K562 (cell line): ENCODE measurements around the gene RNF150. TPM values are rescaled to one million over a fixed set of nuclear protein-coding genes. Genes with fewer than 3 reads are reported as not detected.

Experiments used
- ATAC-seq: fragments of 200-7000 bp; cut with Tn5 transposase; 3 replicates; pipeline ENCODE4 v1.9.1; 2020; ENCODE audit warnings: moderate library complexity
- BruUV-seq: library from RNA; stranded (reverse); fragments of 400-500 nt; replicated peaks from 2 replicates; lab custom pipeline; 2021; lab: Mats Ljungman, UMichigan
- CTCF ChIA-PET: fragments of 300-600 bp; formaldehyde crosslinking; extraction: SDS; loops from one replicate; lab custom pipeline; 2021; ENCODE audit warnings: low intra/inter-chr PET ratio; lab: Yijun Ruan, JAX
- POLR2A ChIA-PET: fragments of 300-600, 350-650 bp; sonication (Branson Sonifier 250); formaldehyde crosslinking; extraction: SDS; loops from one replicate; lab custom pipeline; 2021; ENCODE audit warnings: antibody characterized with exemption, inconsistent platforms; lab: Yijun Ruan, JAX
- DNase-seq, 4 experiments: peaks; one replicate each; pipeline versions ENCODE4 v3.0.0 to v3.0.0-alpha.2; 2011 to 2018; ENCODE audit warnings: low spot score in 3 of 4, mixed read lengths in 3 of 4; ENCODE audit errors: extremely low read depth in 1 of 4
- FAIRE-seq: peaks from 2 replicates; lab custom pipeline; 2011; peaks lifted over from hg19 to GRCh38; lab: Jason Lieb, UNC
- H2AFZ ChIP-seq: 2 replicates; pipeline ENCODE4 v1.6.0; 2011; ENCODE audit warnings: low read depth, low read length, control low read depth, inconsistent platforms
- H3K27ac ChIP-seq: fragments of 200-600 bp; 3 replicates; pipeline ENCODE4 v1.8.0; 2011; ENCODE audit warnings: low read depth, mild to moderate bottlenecking, control low read depth, inconsistent platforms, low read length, moderate library complexity, mixed read lengths; ENCODE audit errors: extremely low read depth
- H3K27me3 ChIP-seq, 2 experiments: fragments of 300-600 bp in 1 of 2; 2 replicates in 1 of 2; 3 replicates in 1 of 2; pipeline versions ENCODE4 v1.6.0 to v1.8.0; 2011; ENCODE audit warnings: inconsistent platforms in 2 of 2, low read length in 2 of 2, mild to moderate bottlenecking in 1 of 2, mixed read lengths in 1 of 2, moderate library complexity in 1 of 2; ENCODE audit not compliant: control insufficient read depth in 2 of 2, insufficient read depth in 2 of 2
- H3K36me3 ChIP-seq: fragments of 300-600 bp; 3 replicates; pipeline ENCODE4 v1.8.0; 2011; ENCODE audit warnings: mild to moderate bottlenecking, low read length, inconsistent platforms; ENCODE audit not compliant: control insufficient read depth, insufficient read depth
- H3K4me1 ChIP-seq, 2 experiments: fragments of 200-600 bp in 1 of 2; replicated peaks in 1 of 2; 2 replicates in 1 of 2; 3 replicates in 1 of 2; pipeline versions ENCODE4 v1.5.1 to v1.8.0; 2011; ENCODE audit warnings: inconsistent platforms in 2 of 2, low read length in 2 of 2, mild to moderate bottlenecking in 1 of 2, mixed read lengths in 1 of 2, moderate library complexity in 1 of 2; ENCODE audit not compliant: control insufficient read depth in 2 of 2, insufficient read depth in 2 of 2
- H3K4me2 ChIP-seq: 2 replicates; pipeline ENCODE4 v1.6.1; 2011; ENCODE audit warnings: low read length, control low read depth, inconsistent platforms, mixed read lengths; ENCODE audit not compliant: insufficient read depth
- H3K4me3 ChIP-seq: fragments of 200-600 bp; sonication (generic), shearing (Covaris generic); 2 replicates; pipeline ENCODE4 v1.5.1; 2016; ENCODE audit warnings: control low read depth, inconsistent platforms
- H3K79me2 ChIP-seq: fragments of 200-600 bp; 3 replicates; pipeline ENCODE4 v1.8.0; 2011; ENCODE audit warnings: low read length, inconsistent platforms; ENCODE audit not compliant: control insufficient read depth, insufficient read depth
- H3K9ac ChIP-seq, 2 experiments: 2 replicates each; pipeline versions ENCODE4 v1.6.0 to v1.6.1; 2011; ENCODE audit warnings: low read depth in 2 of 2, low read length in 2 of 2, control low read depth in 1 of 2, inconsistent platforms in 1 of 2, mild to moderate bottlenecking in 1 of 2, mixed read lengths in 1 of 2; ENCODE audit not compliant: insufficient read depth in 1 of 2
- H3K9me1 ChIP-seq: one replicate; pipeline ENCODE4 v1.6.0; 2011; ENCODE audit warnings: inconsistent platforms, mild to moderate bottlenecking, low read length, moderate library complexity; ENCODE audit not compliant: control insufficient read depth, insufficient read depth
- H3K9me3 ChIP-seq: replicated peaks from 2 replicates; pipeline ENCODE4 v1.5.1; 2011; ENCODE audit warnings: low read depth, low read length, inconsistent platforms; ENCODE audit not compliant: control insufficient read depth, insufficient read depth
- H4K20me1 ChIP-seq: replicated peaks from 2 replicates; pipeline ENCODE4 v1.6.1; 2011; ENCODE audit warnings: low read length, inconsistent platforms, mixed read lengths; ENCODE audit not compliant: control insufficient read depth, insufficient read depth
- CAMTA2 ChIP-seq: fragments of 250-450 bp; sonication (Bioruptor Pico); conservative IDR thresholded peaks from 2 replicates; pipeline ENCODE4 v1.5.1; 2022
- FOXA1 ChIP-seq: fragments of 450-650 bp; IDR thresholded peaks from 2 replicates; pipeline ENCODE4 v1.6.1; 2016; ENCODE audit warnings: mild to moderate bottlenecking, borderline replicate concordance
- LCOR ChIP-seq: sonication (generic); formaldehyde crosslinking; IDR thresholded peaks from 2 replicates; pipeline ENCODE4 v1.8.0; 2022; ENCODE audit warnings: mild to moderate bottlenecking, missing genetic modification reagents
- MCM7 ChIP-seq, 2 experiments: fragments of 450-650 bp; IDR thresholded peaks; 2 replicates each; pipeline ENCODE4 v1.6.1; 2016 to 2018
- RNF2 ChIP-seq: sonication (generic); IDR thresholded peaks from 2 replicates; pipeline ENCODE4 v1.6.1; 2016
- SRSF7 ChIP-seq: fragments of 200-400 bp; formaldehyde crosslinking; optimal IDR thresholded peaks from 2 replicates; pipeline ENCODE3; 2017; ENCODE audit warnings: mild to moderate bottlenecking, low read depth, low read length
- ZNF431 ChIP-seq: sonication (generic); formaldehyde crosslinking; IDR thresholded peaks from 2 replicates; pipeline ENCODE4 v1.8.0; 2022; ENCODE audit warnings: mild to moderate bottlenecking, missing genetic modification reagents
- ZNF436 ChIP-seq: fragments of 250-450, 450-650 bp; sonication (Bioruptor Pico); formaldehyde crosslinking; IDR thresholded peaks from 2 replicates; pipeline ENCODE4 v1.7.0; 2020; ENCODE audit warnings: mild to moderate bottlenecking
- ZNF778 ChIP-seq: fragments of 450-650 bp; formaldehyde crosslinking; IDR thresholded peaks from 2 replicates; pipeline ENCODE4 v1.4.0; 2020; ENCODE audit warnings: mild to moderate bottlenecking, moderate library complexity
- WGBS: fragments of 100-300 bp; shearing (Covaris generic); methylation state at CpG from one replicate; pipeline ENCODE4 v1.1.6; 2016; ENCODE audit warnings: low coverage, mixed read lengths; ENCODE audit not compliant: insufficient coverage; ENCODE audit errors: missing lambda C conversion rate; 5-methylcytosine and 5-hydroxymethylcytosine counted together
- in situ Hi-C: fragments of 300-500 bp; cut with MboI; formaldehyde crosslinking; loops from 4 replicates; pipeline ENCODE4 v1.15.0; 2018; ENCODE audit warnings: inconsistent platforms, mixed read lengths
- intact Hi-C: fragments of 100-400 bp; cut with micrococcal nuclease; formaldehyde crosslinking; loops from 2 replicates; pipeline ENCODE4 v1.14.2; 2022
- polyA plus RNA-seq, 8 experiments: library from polyadenylated mRNA; depleted of rRNA in 4 of 8; stranded (reverse) in 5 of 8; unstranded in 3 of 8; fragments of >200 nt; fragmentation: Nextera tagmentation in 2 of 8; fragmentation: Illumina TruSeq in 1 of 8; extraction: Ambion mirVana in 2 of 8; extraction: Trizol in 1 of 8; gene quantifications; 2 replicates each; pipeline versions ENCODE4 v1.2.1 to v1.2.3, GENCODE V29; 2011 to 2014; ENCODE audit warnings: inconsistent platforms in 1 of 8, missing spikeins in 1 of 8
- total RNA-seq, 7 experiments: library from RNA; depleted of rRNA in 6 of 7; stranded (reverse); fragments of >200 nt in 6 of 7; fragmentation: Illumina TruSeq in 2 of 7; extraction: Trizol in 2 of 7; gene quantifications; 2 replicates each; pipeline versions ENCODE4 v1.2.1 to v1.2.3, GENCODE V29; 2011 to 2021; ENCODE audit warnings: low replicate concordance in 1 of 7
- TF ChIP-seq, protein P1 (sequence below): fragments of 250-450 bp; sonication (Bioruptor Pico); IDR thresholded peaks from 2 replicates; pipeline ENCODE4 v1.5.0; 2021; ENCODE audit warnings: mild to moderate bottlenecking, borderline replicate concordance

RNF150 gene
- total and polyA plus RNA-seq, 9 of the 15 experiments (the other 6 are each of a cell fraction or from before 2014, with no cell fraction given): 0.09 TPM; not detected in 8

DNA sequence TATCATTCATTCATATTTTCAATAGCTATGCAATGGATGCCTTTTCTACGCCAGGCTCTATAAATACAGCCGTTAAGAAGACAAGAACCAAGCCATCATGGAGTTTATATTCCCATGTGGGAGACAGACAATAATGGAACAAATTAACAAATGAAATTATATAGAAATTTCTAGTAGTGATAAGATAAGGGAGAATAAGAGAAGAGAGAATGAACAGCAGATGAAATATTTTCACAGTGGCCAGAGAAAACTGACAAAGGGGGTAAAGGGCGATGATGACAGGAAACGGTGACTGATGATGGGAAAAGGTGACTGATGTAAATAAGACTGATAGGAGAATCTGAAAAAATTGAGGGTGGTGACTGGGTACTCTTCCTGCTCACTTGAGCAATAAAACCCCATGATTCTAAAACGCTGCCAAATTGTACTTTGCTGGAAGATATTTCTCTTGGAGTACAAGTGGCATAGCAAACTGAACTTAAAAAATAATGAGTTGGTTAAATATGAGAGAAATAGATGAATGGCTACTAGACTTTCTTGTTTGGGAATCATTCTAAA is 13.2 kb downstream of the RNF150 start:
- intact Hi-C loops: no loop called here
- ChIA-PET POLR2A (no interaction called here), CTCF (no interaction called here)
- H3K9ac ChIP-seq: no peak overlapping the region
- no peaks in the 10 kb centered on the region for H3K9me1 ChIP-seq
- 6% methylated on average over 5 of the region's 5 CpGs for WGBS
- H3K4me2 ChIP-seq: no peak overlapping the region
- no peak for FAIRE-seq
- in situ Hi-C loops: no loop called here
- H3K27ac ChIP-seq: no peak overlapping the region
- no peak for DNase-seq
- BruUV-seq: no TSS peak
- TF ChIP-seq CAMTA2 (no peak), MCM7 (IDR thresholded peaks at IDR 0.05) (no peak), FOXA1 (no peak), SRSF7 (no peak), LCOR (CRISPR knock-in tag) (no peak), ZNF778 (no peak), ZNF431 (CRISPR knock-in tag) (no peak), RNF2 (no peak), ZNF436 (CRISPR knock-in tag) (no peak)
- TF ChIP-seq, protein P1, sequence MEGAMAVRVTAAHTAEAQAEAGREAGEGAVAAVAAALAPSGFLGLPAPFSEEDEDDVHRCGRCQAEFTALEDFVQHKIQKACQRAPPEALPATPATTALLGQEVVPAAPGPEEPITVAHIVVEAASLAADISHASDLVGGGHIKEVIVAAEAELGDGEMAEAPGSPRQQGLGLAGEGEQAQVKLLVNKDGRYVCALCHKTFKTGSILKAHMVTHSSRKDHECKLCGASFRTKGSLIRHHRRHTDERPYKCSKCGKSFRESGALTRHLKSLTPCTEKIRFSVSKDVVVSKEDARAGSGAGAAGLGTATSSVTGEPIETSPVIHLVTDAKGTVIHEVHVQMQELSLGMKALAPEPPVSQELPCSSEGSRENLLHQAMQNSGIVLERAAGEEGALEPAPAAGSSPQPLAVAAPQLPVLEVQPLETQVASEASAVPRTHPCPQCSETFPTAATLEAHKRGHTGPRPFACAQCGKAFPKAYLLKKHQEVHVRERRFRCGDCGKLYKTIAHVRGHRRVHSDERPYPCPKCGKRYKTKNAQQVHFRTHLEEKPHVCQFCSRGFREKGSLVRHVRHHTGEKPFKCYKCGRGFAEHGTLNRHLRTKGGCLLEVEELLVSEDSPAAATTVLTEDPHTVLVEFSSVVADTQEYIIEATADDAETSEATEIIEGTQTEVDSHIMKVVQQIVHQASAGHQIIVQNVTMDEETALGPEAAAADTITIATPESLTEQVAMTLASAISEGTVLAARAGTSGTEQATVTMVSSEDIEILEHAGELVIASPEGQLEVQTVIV (CRISPR knock-in tag): no peak
- ATAC-seq: no peak
- no peaks in the 10 kb centered on the region for H3K79me2 ChIP-seq
- H3K9me3 ChIP-seq: no peaks in the 10 kb centered on the region
- H3K27me3 ChIP-seq: no peaks in the 10 kb centered on the region
- H4K20me1 ChIP-seq: no peaks in the 10 kb centered on the region
- H3K36me3 ChIP-seq: no peaks in the 10 kb centered on the region
- no peaks in the 10 kb centered on the region; a peak in 1 of 5 replicates for H3K4me1 ChIP-seq
- no peak overlapping the region for H2AFZ ChIP-seq
- no peak overlapping the region for H3K4me3 ChIP-seq
